Spleen (tissue), 7 donors: ENCODE results near the gene NOSIP.

ENCODE experiments used
- POLR2AphosphoS5 ChIP-seq, 3 donors: sonication (generic); formaldehyde crosslinking; IDR thresholded peaks; one replicate each; pipeline ENCODE4 v1.5.1; 2017; ENCODE audit warnings: antibody characterized with exemption in 3 of 3
- TF ChIP-seq, protein P1 (sequence below), 11 experiments: fragments of 200-600 bp in 7 of 11; fragments of 450-650 bp in 4 of 11; sonication (generic) in 4 of 11; IDR thresholded peaks in 8 of 11; conservative IDR thresholded peaks in 3 of 11; 1 replicate in 7 of 11; 2 replicates in 4 of 11; pipeline versions ENCODE4 v1.4.0 to v1.8.0; 2016 to 2021; ENCODE audit warnings: antibody characterized with exemption in 11 of 11, inconsistent platforms in 4 of 11, mild to moderate bottlenecking in 1 of 11
- donor health status: DM: no; HTN: no; CAD: no; lungs with moderate emphysema.
- donor health status: DM: no; HTN: no; CAD: no.
- donor health status: DM: no; HTN: no; CAD: no.

DNA sequence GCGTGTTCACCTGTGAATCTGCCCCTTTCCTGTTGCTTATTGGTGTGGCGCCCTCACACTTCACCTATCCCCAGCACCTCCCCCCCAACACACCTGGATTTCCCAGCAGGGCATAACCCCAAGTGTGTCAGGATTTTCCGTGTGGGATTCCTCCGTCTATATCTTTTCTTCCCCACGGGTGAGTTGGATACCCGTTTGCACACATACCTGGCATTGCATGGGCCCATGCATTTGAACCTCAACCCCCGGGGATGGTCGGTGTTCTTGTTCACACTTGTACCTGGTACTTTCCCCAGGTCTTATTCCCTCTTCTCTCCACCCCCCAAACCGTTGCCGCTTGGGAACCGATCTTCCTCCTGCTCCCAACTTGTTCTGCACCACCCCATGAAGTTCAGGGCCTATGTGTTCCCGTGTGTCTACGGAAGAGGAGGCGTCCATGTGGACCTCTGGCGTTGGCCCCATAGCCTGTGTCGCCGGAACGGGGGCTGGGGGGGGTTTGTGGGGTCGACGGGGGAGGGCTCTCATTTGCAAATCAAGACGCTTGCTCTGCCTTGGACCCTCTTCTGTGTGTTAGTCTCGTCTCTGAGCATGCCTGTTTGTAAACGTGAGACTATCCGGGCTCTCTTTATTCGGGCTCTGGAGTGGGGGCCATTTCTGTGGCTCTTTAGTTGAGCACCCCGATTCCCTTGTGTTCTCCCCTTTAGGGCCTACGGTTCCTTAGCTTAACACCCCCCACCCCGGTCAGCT, 12.3 kb upstream of the NOSIP start:
- TF ChIP-seq, protein P1, sequence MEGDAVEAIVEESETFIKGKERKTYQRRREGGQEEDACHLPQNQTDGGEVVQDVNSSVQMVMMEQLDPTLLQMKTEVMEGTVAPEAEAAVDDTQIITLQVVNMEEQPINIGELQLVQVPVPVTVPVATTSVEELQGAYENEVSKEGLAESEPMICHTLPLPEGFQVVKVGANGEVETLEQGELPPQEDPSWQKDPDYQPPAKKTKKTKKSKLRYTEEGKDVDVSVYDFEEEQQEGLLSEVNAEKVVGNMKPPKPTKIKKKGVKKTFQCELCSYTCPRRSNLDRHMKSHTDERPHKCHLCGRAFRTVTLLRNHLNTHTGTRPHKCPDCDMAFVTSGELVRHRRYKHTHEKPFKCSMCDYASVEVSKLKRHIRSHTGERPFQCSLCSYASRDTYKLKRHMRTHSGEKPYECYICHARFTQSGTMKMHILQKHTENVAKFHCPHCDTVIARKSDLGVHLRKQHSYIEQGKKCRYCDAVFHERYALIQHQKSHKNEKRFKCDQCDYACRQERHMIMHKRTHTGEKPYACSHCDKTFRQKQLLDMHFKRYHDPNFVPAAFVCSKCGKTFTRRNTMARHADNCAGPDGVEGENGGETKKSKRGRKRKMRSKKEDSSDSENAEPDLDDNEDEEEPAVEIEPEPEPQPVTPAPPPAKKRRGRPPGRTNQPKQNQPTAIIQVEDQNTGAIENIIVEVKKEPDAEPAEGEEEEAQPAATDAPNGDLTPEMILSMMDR (IDR thresholded peaks at IDR 0.05 in 8 of 11, conservative IDR thresholded peaks at IDR 0.05 in 3 of 11): no peak
- TF ChIP-seq POLR2AphosphoS5 (IDR thresholded peaks at IDR 0.05): no peak
